Activated CD4-positive, alpha-beta T cell treated with anti-CD3 and anti-CD28 coated beads for 36 hours (primary cell): ENCODE measurements around the gene CAMSAP2. TPM values are rescaled to one million over a fixed set of nuclear protein-coding genes. Genes with fewer than 3 reads are reported as not detected.

ENCODE experiments used
- ATAC-seq: fragments of 200-7000 bp; cut with Tn5 transposase; one replicate; pipeline ENCODE4 v1.10.0; 2021; ENCODE audit warnings: mild to moderate bottlenecking, moderate library complexity
- CTCF ChIA-PET: fragments of 350-600 bp; sonication (Branson Sonifier 250); formaldehyde crosslinking; loops from one replicate; lab custom pipeline; 2021; ENCODE audit warnings: antibody characterized with exemption; lab: Charles Lee
- POLR2A ChIA-PET: fragments of 350-600 bp; sonication (Branson Sonifier 250); formaldehyde crosslinking; loops from one replicate; lab custom pipeline; 2021; ENCODE audit warnings: antibody characterized with exemption, inconsistent platforms; lab: Charles Lee
- DNase-seq: peaks from one replicate; pipeline ENCODE4 v3.0.0-alpha.2; 2020
- H3K27ac Mint-ChIP-seq: one replicate; pipeline ENCODE4 v1.8.0; 2021; ENCODE audit warnings: mixed read lengths
- H3K27me3 Mint-ChIP-seq: one replicate; pipeline ENCODE4 v1.8.0; 2021; ENCODE audit warnings: mixed read lengths
- H3K36me3 Mint-ChIP-seq: one replicate; pipeline ENCODE4 v1.8.0; 2021; ENCODE audit warnings: low read depth, mixed read lengths
- H3K4me1 Mint-ChIP-seq: one replicate; pipeline ENCODE4 v1.8.0; 2021; ENCODE audit warnings: mixed read lengths
- H3K4me3 Mint-ChIP-seq: one replicate; pipeline ENCODE4 v1.8.0; 2021; ENCODE audit warnings: mild to moderate bottlenecking, moderate library complexity, mixed read lengths
- H3K9me3 Mint-ChIP-seq: one replicate; pipeline ENCODE4 v1.8.0; 2021; ENCODE audit warnings: low read depth, mixed read lengths
- intact Hi-C, 2 experiments: fragments of 100-400 bp; cut with DNase I in 1 of 2; cut with micrococcal nuclease in 1 of 2; formaldehyde crosslinking; loops; one replicate each; pipeline versions ENCODE4 v1.14.2 to v1.15.1; 2022 to 2024; cut with DNase I, micrococcal nuclease
- total RNA-seq, 2 experiments: library from RNA; stranded (reverse); gene quantifications; one replicate each; pipeline ENCODE4 v1.2.3, GENCODE V29; 2021

The CAMSAP2 gene
- total RNA-seq, 2 experiments from 2014 or later = 2.3 to 3.0 TPM

DNA sequence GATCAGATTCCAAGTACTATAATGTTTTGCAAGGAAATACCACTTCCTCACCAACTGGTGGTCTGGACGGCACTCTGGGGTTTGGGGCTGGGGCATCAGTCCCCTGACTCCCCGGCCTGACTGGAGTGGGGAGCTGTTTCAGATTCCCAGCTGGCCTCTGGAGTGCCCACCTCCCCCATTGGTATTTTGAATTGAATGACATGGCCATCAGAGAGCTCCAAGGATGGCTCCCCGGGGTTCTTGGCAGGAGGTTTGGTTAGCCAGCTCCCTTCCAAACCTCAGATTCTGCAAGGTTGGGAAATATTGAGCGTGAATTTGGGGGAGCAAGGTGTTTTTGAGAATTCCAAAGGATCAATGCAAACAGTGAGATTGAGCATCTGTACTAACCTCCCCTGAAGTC lies 153.9 kb downstream of the CAMSAP2 start:
- H3K27ac Mint-ChIP-seq = no peak overlapping the region
- ATAC-seq = no peak
- ChIA-PET CTCF (interaction anchor here (1.0 kb wide), 1 partner anchor 194 kb away, joined by 3 read pairs; no protein-coding TSS in a partner anchor), POLR2A (no interaction called here)
- H3K9me3 Mint-ChIP-seq = no peaks in the 10 kb centered on the region
- peaks cover 41% of the 10 kb centered on the region for H3K4me1 Mint-ChIP-seq
- H3K27me3 Mint-ChIP-seq = peaks cover 38% of the 10 kb centered on the region
- DNase-seq = no peak
- intact Hi-C loops = no loop called here
- no peak overlapping the region for H3K4me3 Mint-ChIP-seq
- no peaks in the 10 kb centered on the region for H3K36me3 Mint-ChIP-seq

DNA sequence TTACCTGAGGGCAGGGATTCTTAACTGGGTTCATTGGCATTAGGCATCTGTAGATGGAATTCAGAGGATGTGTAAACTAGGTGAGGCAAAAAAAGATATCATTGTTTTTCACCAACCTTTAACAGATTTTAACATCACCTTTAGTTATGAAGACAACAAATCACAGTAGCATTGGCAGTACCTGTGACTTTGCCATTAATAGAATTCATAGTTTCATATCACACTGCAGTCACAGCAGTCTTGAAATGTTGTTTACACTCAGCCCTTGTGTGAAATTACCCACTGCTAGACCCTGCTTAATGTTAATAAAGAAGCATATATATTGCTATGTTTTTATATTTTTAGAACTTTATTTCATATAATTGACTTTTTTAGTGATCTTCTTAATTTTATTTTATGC lies 154.3 kb downstream of the CAMSAP2 start:
- Mint-ChIP-seq H3K27me3 (peaks cover 41% of the 10 kb centered on the region), H3K27ac (no peak overlapping the region), H3K36me3 (no peaks in the 10 kb centered on the region), H3K9me3 (no peaks in the 10 kb centered on the region), H3K4me3 (no peak overlapping the region), H3K4me1 (peaks cover 37% of the 10 kb centered on the region)
- ATAC-seq (no peak), DNase-seq (no peak)
- CTCF ChIA-PET = interaction anchor here (1.0 kb wide), 1 partner anchor 194 kb away, joined by 3 read pairs; no protein-coding TSS in a partner anchor
- intact Hi-C loops = no loop called here
- POLR2A ChIA-PET = no interaction called here

DNA sequence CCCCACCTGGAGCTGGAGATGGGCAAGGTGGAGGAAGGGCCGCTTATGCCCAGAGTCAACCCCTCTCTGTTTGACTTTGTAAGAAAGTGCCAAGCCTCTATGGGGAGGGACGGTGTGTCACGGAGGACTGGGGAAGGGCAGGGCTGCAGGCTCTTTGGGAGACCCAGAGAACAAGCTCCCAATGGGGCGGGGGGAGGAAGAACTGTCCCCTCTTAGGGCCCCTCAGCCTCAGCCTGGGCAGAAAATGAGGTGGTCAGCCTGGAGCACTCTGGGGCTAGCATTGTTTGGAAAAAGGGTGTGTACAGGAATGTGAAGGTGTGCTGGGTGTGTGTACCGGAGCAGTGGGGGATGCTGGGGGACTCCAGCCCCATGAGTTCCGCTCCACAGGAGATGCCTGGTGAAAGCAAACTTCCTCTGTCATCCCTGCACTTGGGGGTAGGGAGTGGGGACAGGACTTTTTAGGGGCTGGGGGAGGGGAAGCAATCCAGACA lies 154.8 kb downstream of the CAMSAP2 start:
- Mint-ChIP-seq H3K4me1 (peaks cover 32% of the 10 kb centered on the region), H3K27ac (no peak overlapping the region), H3K4me3 (no peak overlapping the region), H3K27me3 (peaks cover 45% of the 10 kb centered on the region), H3K36me3 (no peaks in the 10 kb centered on the region), H3K9me3 (no peaks in the 10 kb centered on the region)
- ATAC-seq (no peak), DNase-seq (no peak)
- intact Hi-C loops = no loop called here
- CTCF ChIA-PET = interaction anchor here (1.0 kb wide), 1 partner anchor 194 kb away, joined by 3 read pairs; no protein-coding TSS in a partner anchor
- POLR2A ChIA-PET = no interaction called here

DNA sequence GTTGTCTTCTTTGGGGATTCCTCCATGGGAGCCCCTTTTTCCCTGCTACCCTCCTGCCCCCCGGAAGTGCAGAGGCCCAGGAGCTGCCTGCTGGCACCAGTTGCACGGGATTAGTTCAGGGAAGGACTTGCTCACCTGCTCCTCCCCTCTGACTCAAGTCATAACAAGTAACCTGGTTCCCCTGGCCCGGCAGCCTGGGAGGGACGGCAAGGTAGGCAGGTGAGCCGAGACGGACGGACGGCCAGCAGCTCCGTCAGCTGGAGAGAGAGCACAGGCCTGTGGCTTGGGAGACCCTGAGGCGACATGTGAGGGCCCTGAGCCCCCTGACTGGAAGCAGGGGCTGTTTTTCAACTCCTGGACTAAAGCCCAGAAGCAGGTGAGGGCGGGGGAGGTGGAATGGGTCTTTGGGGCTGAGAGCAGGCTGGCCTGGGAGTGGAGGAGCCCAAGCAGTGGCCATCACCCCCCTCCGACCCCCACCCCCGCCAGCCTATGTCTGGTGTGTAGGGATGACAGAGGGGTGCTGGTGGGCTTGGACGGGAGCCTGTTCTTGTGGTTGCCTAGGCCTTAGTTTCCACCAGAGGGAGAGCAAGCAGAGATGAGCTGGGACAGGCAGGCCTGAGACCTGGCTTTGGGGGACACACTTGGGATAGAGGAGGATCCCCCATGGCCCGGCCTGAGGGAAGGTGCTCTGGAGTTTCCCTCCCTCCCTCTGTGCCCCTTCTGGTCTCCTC lies 156.2 kb downstream of the CAMSAP2 start, which contains the start of gene INAVA:
Gene INAVA (plus strand): TSS at position 189 of the 731 bp plus-strand sequence. CDS start 3,501 bp downstream, outside the sequence.
- peaks cover 45% of the 10 kb centered on the region for H3K27me3 Mint-ChIP-seq
- ATAC-seq = no peak
- H3K4me1 Mint-ChIP-seq = peaks cover 18% of the 10 kb centered on the region
- no peaks in the 10 kb centered on the region for H3K36me3 Mint-ChIP-seq
- no peaks in the 10 kb centered on the region for H3K9me3 Mint-ChIP-seq
- CTCF ChIA-PET = interaction anchor here (0.6 to 1.6 kb wide), 3 partner anchors 77 to 85 kb away, joined by 3 to 6 read pairs (median 3); no protein-coding TSS in a partner anchor
- POLR2A ChIA-PET = no interaction called here
- no peak for DNase-seq
- intact Hi-C loops = no loop called here
- H3K4me3 Mint-ChIP-seq = no peak within 1 kb of the TSS
- H3K27ac Mint-ChIP-seq = no peak within 1 kb of the TSS

DNA sequence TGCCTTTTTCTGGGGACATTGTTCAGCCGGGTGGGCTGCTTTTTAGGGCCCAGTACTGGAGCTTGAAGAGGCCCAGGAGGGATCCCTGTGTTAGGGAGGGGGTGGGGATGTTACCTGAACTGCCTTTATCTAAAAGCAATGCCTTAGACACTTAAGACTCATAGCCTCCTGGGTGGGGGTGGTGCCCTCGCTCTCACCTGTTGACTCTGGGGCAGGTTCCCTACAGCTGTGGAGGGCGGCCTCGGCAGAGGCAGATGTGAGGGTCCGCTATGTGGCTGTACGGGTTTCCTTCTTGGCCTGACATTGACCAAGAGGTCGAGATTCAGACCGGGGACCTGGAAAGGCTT lies 156.7 kb downstream of the CAMSAP2 start:
- Mint-ChIP-seq H3K27ac (no peak overlapping the region), H3K27me3 (peaks cover 42% of the 10 kb centered on the region), H3K4me3 (no peak overlapping the region), H3K9me3 (no peaks in the 10 kb centered on the region), H3K36me3 (no peaks in the 10 kb centered on the region), H3K4me1 (peaks cover 12% of the 10 kb centered on the region)
- ChIA-PET POLR2A (no interaction called here), CTCF (interaction anchor here (0.6 to 1.6 kb wide), 2 partner anchors 77 to 83 kb away, joined by 3 to 6 read pairs; no protein-coding TSS in a partner anchor)
- DNase-seq (no peak), ATAC-seq (no peak)
- intact Hi-C loops = no loop called here

DNA sequence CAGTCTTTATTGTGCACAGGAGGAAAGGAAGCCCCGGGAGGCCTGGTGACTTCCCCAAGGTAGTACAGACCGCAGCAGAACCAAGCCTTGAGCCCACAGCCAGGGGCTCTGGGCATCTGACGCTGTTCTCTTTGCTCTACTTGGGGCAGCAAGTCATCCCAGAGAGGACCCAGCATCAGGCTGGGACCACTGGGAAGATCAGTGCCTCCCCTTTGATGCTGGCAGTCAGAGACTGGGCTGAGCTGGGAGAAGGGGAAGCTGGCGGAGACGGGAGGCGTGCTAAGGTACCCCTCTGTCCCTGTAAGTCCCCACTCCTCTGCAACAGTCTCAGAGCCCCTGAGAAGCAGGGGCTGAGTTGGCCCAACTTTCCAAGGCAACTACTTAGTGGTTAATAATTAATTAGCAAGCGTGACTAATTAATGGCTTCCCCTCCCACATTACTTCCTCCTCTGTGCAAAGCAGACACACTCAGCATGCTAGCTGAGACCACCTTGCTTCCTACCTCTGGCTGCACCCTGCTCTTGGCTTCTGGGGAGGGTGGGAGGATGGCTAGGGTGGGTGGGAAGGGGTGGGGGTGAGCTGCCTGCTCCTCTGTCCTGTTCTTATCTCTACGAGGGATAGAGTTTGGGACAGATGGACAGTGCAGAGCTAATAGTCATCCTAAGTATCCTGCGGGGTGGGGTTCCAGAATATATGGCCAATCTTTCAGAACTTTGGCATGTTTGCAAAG lies 157.3 kb downstream of the CAMSAP2 start:
- no peaks in the 10 kb centered on the region for H3K36me3 Mint-ChIP-seq
- intact Hi-C loops = no loop called here
- ChIA-PET CTCF (interaction anchor here (0.6 to 1.6 kb wide), 3 partner anchors 15 to 83 kb away, joined by 3 to 6 read pairs (median 3); no protein-coding TSS in a partner anchor), POLR2A (no interaction called here)
- ATAC-seq (no peak), DNase-seq (no peak)
- no peak overlapping the region for H3K4me3 Mint-ChIP-seq
- peaks cover 8% of the 10 kb centered on the region for H3K4me1 Mint-ChIP-seq
- H3K9me3 Mint-ChIP-seq = no peaks in the 10 kb centered on the region
- peaks cover 38% of the 10 kb centered on the region for H3K27me3 Mint-ChIP-seq
- no peak overlapping the region for H3K27ac Mint-ChIP-seq

DNA sequence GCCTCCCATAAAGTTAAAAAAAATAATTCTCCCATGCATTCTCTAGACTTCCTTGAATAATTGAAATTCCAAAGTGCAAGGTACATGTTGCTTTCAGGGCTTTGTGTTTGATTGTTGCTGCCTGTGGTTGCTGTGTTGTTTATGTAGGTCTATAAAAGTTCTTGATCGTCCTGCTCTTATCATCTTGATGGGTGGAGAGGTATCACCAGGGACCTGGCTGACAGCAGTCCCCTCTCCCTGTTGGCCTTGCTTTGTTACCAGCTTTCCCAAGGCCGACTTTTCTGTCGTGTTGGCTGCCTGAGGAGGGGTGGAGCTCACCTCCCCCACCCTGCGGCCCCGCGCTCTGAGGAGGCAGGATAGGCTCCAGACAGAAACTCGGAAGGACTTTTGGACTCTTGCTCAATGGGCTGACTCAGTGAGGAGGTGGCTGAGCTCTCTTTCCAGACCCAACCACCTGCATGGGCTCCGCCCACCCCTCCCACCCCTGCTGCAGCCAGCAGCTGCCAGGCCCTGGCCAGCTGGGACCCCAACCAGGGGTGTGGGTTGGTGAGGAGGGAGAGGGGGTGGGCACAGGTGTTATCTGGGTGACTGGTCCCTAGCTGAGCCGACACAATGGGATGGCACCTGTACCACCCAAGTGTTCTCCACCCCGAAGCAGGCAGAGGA lies 158.0 kb downstream of the CAMSAP2 start:
- peaks cover 4% of the 10 kb centered on the region for H3K4me1 Mint-ChIP-seq
- CTCF ChIA-PET = interaction anchor here (0.5 to 1.6 kb wide), 4 partner anchors 16 to 275 kb away, joined by 3 to 6 read pairs (median 3); no protein-coding TSS in a partner anchor
- peaks cover 38% of the 10 kb centered on the region for H3K27me3 Mint-ChIP-seq
- DNase-seq (no peak), ATAC-seq (no peak)
- POLR2A ChIA-PET = no interaction called here
- no peaks in the 10 kb centered on the region for H3K36me3 Mint-ChIP-seq
- H3K27ac Mint-ChIP-seq = no peak overlapping the region
- intact Hi-C loops = no loop called here
- no peak overlapping the region for H3K4me3 Mint-ChIP-seq
- no peaks in the 10 kb centered on the region for H3K9me3 Mint-ChIP-seq

DNA sequence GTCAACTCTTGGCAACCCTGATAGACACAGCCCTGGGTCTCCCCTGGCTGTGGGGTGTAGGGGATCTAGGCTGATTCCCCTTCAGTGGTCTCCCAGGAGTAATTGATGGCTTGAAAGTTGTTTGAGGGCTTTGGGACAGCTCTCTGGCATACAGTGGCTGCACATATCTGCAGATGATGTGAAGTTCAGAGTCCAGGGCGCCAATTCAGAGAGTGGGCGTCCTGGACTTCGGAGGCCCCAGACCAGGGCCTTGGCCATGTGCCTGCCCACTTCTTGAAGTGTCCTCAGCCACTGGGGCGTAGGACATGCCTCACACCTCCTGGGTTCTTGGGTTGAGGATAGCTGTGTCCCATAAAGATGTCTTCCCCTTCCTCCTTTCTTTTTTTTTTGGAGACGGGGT lies 158.6 kb downstream of the CAMSAP2 start:
- Mint-ChIP-seq H3K36me3 (no peaks in the 10 kb centered on the region), H3K27ac (no peak overlapping the region), H3K4me1 (no peaks in the 10 kb centered on the region), H3K9me3 (no peaks in the 10 kb centered on the region), H3K4me3 (no peak overlapping the region), H3K27me3 (peaks cover 35% of the 10 kb centered on the region)
- CTCF ChIA-PET = interaction anchor here (0.6 to 0.8 kb wide), 2 partner anchors 222 to 275 kb away, joined by 3 read pairs; no protein-coding TSS in a partner anchor
- POLR2A ChIA-PET = no interaction called here
- intact Hi-C loops = no loop called here
- ATAC-seq = no peak
- DNase-seq = no peak

DNA sequence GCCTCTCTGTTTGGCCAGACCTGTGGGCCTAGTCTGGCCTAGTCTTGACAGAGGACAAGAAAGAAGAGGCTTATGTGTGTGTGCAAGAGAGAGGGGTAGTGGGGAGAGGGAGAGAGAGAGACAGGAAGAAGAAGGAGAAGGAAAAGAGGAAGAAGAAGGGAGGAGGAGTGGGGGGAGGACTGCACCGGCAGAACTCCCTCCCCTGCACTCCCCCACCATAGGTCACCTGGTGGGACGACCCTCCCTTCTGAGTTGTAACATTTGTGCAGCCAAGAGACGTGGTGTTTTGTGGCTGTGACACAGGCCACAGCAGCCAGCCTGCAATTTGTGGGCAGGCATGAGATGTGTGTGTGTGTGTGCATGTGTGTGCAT lies 160.3 kb downstream of the CAMSAP2 start:
- CTCF ChIA-PET = no interaction called here
- Mint-ChIP-seq H3K27me3 (peaks cover 25% of the 10 kb centered on the region), H3K9me3 (no peaks in the 10 kb centered on the region), H3K4me3 (no peak overlapping the region), H3K27ac (no peak overlapping the region), H3K36me3 (no peaks in the 10 kb centered on the region), H3K4me1 (no peaks in the 10 kb centered on the region)
- no peak for DNase-seq
- intact Hi-C loops = no loop called here
- no peak for ATAC-seq
- POLR2A ChIA-PET = no interaction called here

DNA sequence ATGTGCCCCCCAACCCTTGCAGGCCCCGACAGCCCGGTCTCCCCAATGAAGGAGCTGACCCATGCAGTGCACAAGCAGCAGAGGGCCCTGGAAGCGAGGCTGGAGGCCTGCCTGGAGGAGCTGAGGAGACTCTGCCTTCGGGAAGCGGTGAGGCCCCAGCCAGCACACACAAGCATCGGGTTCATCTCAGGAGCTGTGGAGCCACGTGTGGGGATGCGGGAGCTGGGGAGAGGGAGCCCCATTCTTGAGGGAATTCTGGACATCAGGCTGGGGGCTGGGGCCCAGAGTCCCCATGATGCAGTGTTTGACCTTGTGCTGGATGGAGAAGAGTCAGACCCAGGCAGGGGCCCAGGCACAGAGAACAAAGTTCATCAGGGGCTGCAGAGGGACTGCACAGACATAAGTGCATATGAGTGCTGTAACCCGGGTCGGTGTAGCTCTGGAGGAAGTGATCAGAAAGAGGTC lies 160.8 kb downstream of the CAMSAP2 start:
- H3K27ac Mint-ChIP-seq = no peak overlapping the region
- no peaks in the 10 kb centered on the region for H3K36me3 Mint-ChIP-seq
- ATAC-seq (no peak), DNase-seq (no peak)
- peaks cover 22% of the 10 kb centered on the region for H3K27me3 Mint-ChIP-seq
- H3K4me3 Mint-ChIP-seq = no peak overlapping the region
- intact Hi-C loops = no loop called here
- no peaks in the 10 kb centered on the region for H3K9me3 Mint-ChIP-seq
- ChIA-PET POLR2A (interaction anchor here (0.9 kb wide), 1 partner anchor 10 kb away, joined by 4 read pairs; no protein-coding TSS in a partner anchor), CTCF (no interaction called here)
- no peaks in the 10 kb centered on the region for H3K4me1 Mint-ChIP-seq
